MM.1S (cell line): ENCODE results near the gene MFSD2B.

ENCODE experiments used
- EZH2 ChIP-seq: fragments of 300-600 bp; sonication (generic); optimal IDR thresholded peaks from 2 replicates; pipeline ENCODE3; 2017; ENCODE audit warnings: low read depth, mild to moderate bottlenecking, antibody characterized with exemption, low read length, mixed read lengths
- EZH2phosphoT487 ChIP-seq: fragments of 300-600 bp; sonication (generic); IDR thresholded peaks from 2 replicates; pipeline ENCODE4 v1.6.1; 2018; ENCODE audit warnings: antibody characterized with exemption, low read length
- TF ChIP-seq, protein P1 (sequence below): fragments of 300-600 bp; sonication (generic); IDR thresholded peaks from 2 replicates; pipeline ENCODE4 v1.5.1; 2016; ENCODE audit warnings: antibody characterized with exemption, low read length, mixed read lengths

DNA sequence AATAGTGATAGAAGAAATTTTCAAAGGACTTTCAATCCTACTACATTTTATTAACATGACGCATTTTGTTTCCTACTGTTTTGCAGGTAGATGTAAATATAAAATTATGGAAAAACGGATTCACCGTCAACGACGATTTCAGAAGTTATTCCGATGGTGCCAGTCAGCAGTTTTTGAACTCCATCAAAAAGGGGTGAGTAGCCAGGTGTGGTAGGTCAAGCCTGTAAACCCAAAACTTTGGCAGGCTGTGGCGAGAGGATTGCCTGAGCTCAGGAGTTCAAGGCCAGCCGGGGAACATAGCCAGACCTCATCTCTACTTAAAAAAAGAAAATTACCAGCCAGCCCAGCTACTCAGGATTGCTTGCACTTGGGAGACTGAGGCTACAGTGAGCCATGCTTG, 33.0 kb upstream of the MFSD2B start:
- TF ChIP-seq, protein P1, sequence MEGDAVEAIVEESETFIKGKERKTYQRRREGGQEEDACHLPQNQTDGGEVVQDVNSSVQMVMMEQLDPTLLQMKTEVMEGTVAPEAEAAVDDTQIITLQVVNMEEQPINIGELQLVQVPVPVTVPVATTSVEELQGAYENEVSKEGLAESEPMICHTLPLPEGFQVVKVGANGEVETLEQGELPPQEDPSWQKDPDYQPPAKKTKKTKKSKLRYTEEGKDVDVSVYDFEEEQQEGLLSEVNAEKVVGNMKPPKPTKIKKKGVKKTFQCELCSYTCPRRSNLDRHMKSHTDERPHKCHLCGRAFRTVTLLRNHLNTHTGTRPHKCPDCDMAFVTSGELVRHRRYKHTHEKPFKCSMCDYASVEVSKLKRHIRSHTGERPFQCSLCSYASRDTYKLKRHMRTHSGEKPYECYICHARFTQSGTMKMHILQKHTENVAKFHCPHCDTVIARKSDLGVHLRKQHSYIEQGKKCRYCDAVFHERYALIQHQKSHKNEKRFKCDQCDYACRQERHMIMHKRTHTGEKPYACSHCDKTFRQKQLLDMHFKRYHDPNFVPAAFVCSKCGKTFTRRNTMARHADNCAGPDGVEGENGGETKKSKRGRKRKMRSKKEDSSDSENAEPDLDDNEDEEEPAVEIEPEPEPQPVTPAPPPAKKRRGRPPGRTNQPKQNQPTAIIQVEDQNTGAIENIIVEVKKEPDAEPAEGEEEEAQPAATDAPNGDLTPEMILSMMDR: no peak
- TF ChIP-seq EZH2: no peak
- TF ChIP-seq EZH2phosphoT487: no peak
